ENCODE data around the gene C5orf58.

Gene C5orf58

GRCh38 chr5:170256571-170256970, 23.8 kb downstream of the C5orf58 start:
- DNase-seq (ENCODE audit: low spot score), result no peak

- DNase-seq (ENCODE audit: low spot score), result no peak
Observed at GRCh38 chr5:170257370-170257769, 24.6 kb downstream of the C5orf58 start.

- DNase-seq (ENCODE audit: low spot score), result no peak
Observed at GRCh38 chr5:170261528-170262043, 28.8 kb downstream of the C5orf58 start.

- DNase-seq (ENCODE audit: low spot score), result no peak
Observed at GRCh38 chr5:170262061-170263045, 29.6 kb downstream of the C5orf58 start.

- no peak for DNase-seq (ENCODE audit: low spot score)
Observed at GRCh38 chr5:170263906-170264305, 31.1 kb downstream of the C5orf58 start.

GRCh38 chr5:170265522-170265921, 32.7 kb downstream of the C5orf58 start:
- DNase-seq (ENCODE audit: low spot score), result no peak

GRCh38 chr5:170266570-170267381, 34.0 kb downstream of the C5orf58 start:
- no peak for DNase-seq (ENCODE audit: low spot score)

- peak; percentile 53 for DNase-seq (ENCODE audit: low spot score)
Observed at GRCh38 chr5:170267431-170268152, 34.8 kb downstream of the C5orf58 start.

GRCh38 chr5:170268153-170268689, 35.4 kb downstream of the C5orf58 start:
- DNase-seq (ENCODE audit: low spot score), result no peak

GRCh38 chr5:170268884-170269283, 36.1 kb downstream of the C5orf58 start:
- DNase-seq (ENCODE audit: low spot score), result no peak

- no peak for DNase-seq (ENCODE audit: low spot score)
Observed at GRCh38 chr5:170269579-170269978, 36.8 kb downstream of the C5orf58 start.

GRCh38 chr5:170270293-170271069, 37.7 kb downstream of the C5orf58 start:
- no peak for DNase-seq (ENCODE audit: low spot score)

GRCh38 chr5:170273968-170274710, 41.4 kb downstream of the C5orf58 start:
- no peak for DNase-seq (ENCODE audit: low spot score)

GRCh38 chr5:170275376-170275994, 42.7 kb downstream of the C5orf58 start:
- no peak for DNase-seq (ENCODE audit: low spot score)

- no peak for DNase-seq (ENCODE audit: low spot score)
Observed at GRCh38 chr5:170276140-170276539, 43.4 kb downstream of the C5orf58 start.

GRCh38 chr5:170277867-170278281, 45.1 kb downstream of the C5orf58 start:
- DNase-seq (ENCODE audit: low spot score), result no peak

GRCh38 chr5:170278611-170279458, 46.0 kb downstream of the C5orf58 start:
- no peak for DNase-seq (ENCODE audit: low spot score)

GRCh38 chr5:170279459-170279817, 46.7 kb downstream of the C5orf58 start:
- no peak for DNase-seq (ENCODE audit: low spot score)

GRCh38 chr5:170280011-170280493, 47.3 kb downstream of the C5orf58 start:
- no peak for DNase-seq (ENCODE audit: low spot score)

Data from HuH-7.5 (cell line).